Measurements from ENCODE around the gene OR52B2. TPM values are rescaled to one million over a fixed set of nuclear protein-coding genes. Genes with fewer than 3 reads are reported as not detected.

The OR52B2 gene
- total and polyA plus RNA-seq, 2 experiments from 2014 or later, result not detected

GRCh38 chr11:6199174-6199810, 29.2 kb upstream of the OR52B2 start, which contains the start of gene OR52W1:
Gene OR52W1, plus strand, starts transcription at chr11:6199224. Its CDS starts 0 bp downstream, at chr11:6199224.
- Histone ChIP-seq H2AFZ (no peak within 1 kb of the TSS), H3K4me3 (no peak within 1 kb of the TSS), H3K27ac (no peak within 1 kb of the TSS), H3K4me1 (ENCODE audit: insufficient read depth) (no peaks in the 10 kb centered on the region), H4K20me1 (ENCODE audit: insufficient read depth, poor library complexity, severe bottlenecking) (no peaks in the 10 kb centered on the region), H3K9me2 (replicated peaks; ENCODE audit: insufficient read depth) (no peaks in the 10 kb centered on the region), H3K9me3 (ENCODE audit: low read depth) (no peaks in the 10 kb centered on the region), H3K4me2 (no peak within 1 kb of the TSS), H3K36me3 (replicated peaks; ENCODE audit: insufficient read depth, low read depth) (no peaks in the 10 kb centered on the region), H3K79me2 (no peaks in the 10 kb centered on the region), H3K27me3 (no peaks in the 10 kb centered on the region)
- 95% methylated on average over 5 of the region's 5 CpGs for WGBS (ENCODE audit: low lambda C conversion rate, missing lambda C conversion rate)
- DNase-seq (ENCODE audit: low spot score), result no peak
- TF ChIP-seq CTCF (IDR thresholded peaks at IDR 0.05; ENCODE audit: poor library complexity), result no peak
- TF ChIP-seq EZH2phosphoT487 (IDR thresholded peaks at IDR 0.05; ENCODE audit: low read depth, severe bottlenecking, unreplicated experiment), result no peak
- TF ChIP-seq EZH2 (IDR thresholded peaks at IDR 0.05; ENCODE audit: borderline replicate concordance), result no peak

- H3K4me3 ChIP-seq, result no peak overlapping the region
- no peaks in the 10 kb centered on the region for H3K79me2 ChIP-seq
- no peak for DNase-seq (ENCODE audit: low spot score)
- no peaks in the 10 kb centered on the region for H3K27me3 ChIP-seq
- H3K9me2 ChIP-seq (replicated peaks; ENCODE audit: insufficient read depth), result no peaks in the 10 kb centered on the region
- no peak overlapping the region for H3K27ac ChIP-seq
- H4K20me1 ChIP-seq (ENCODE audit: insufficient read depth, poor library complexity, severe bottlenecking), result no peaks in the 10 kb centered on the region
- H3K4me2 ChIP-seq, result no peak overlapping the region
- no peak for TF ChIP-seq EZH2 (IDR thresholded peaks at IDR 0.05; ENCODE audit: borderline replicate concordance)
- TF ChIP-seq CTCF (IDR thresholded peaks at IDR 0.05; ENCODE audit: poor library complexity), result no peak
- no peak for TF ChIP-seq EZH2phosphoT487 (IDR thresholded peaks at IDR 0.05; ENCODE audit: low read depth, severe bottlenecking, unreplicated experiment)
- WGBS (ENCODE audit: low lambda C conversion rate, missing lambda C conversion rate), result 66% methylated on average over 4 of the region's 4 CpGs
- H3K9me3 ChIP-seq (ENCODE audit: low read depth), result no peaks in the 10 kb centered on the region
- no peak overlapping the region for H2AFZ ChIP-seq
- H3K4me1 ChIP-seq (ENCODE audit: insufficient read depth), result no peaks in the 10 kb centered on the region
- no peaks in the 10 kb centered on the region for H3K36me3 ChIP-seq (replicated peaks; ENCODE audit: insufficient read depth, low read depth)
Observed at GRCh38 chr11:6197466-6198200, 27.5 kb upstream of the OR52B2 start.

GRCh38 chr11:6196396-6196795, 26.3 kb upstream of the OR52B2 start:
- no peak overlapping the region for H3K4me2 ChIP-seq
- H2AFZ ChIP-seq, result no peak overlapping the region
- DNase-seq (ENCODE audit: low spot score), result no peak
- H3K9me2 ChIP-seq (replicated peaks; ENCODE audit: insufficient read depth), result no peaks in the 10 kb centered on the region
- H3K9me3 ChIP-seq (ENCODE audit: low read depth), result no peaks in the 10 kb centered on the region
- H3K27me3 ChIP-seq, result no peaks in the 10 kb centered on the region
- H3K79me2 ChIP-seq, result no peaks in the 10 kb centered on the region
- H3K4me1 ChIP-seq (ENCODE audit: insufficient read depth), result no peaks in the 10 kb centered on the region
- H3K27ac ChIP-seq, result no peak overlapping the region
- no peaks in the 10 kb centered on the region for H4K20me1 ChIP-seq (ENCODE audit: insufficient read depth, poor library complexity, severe bottlenecking)
- no peak overlapping the region for H3K4me3 ChIP-seq
- WGBS (ENCODE audit: low lambda C conversion rate, missing lambda C conversion rate), result 57% methylated on average over 4 of the region's 4 CpGs
- H3K36me3 ChIP-seq (replicated peaks; ENCODE audit: insufficient read depth, low read depth), result no peaks in the 10 kb centered on the region
- TF ChIP-seq CTCF (IDR thresholded peaks at IDR 0.05; ENCODE audit: poor library complexity) (no peak), EZH2 (IDR thresholded peaks at IDR 0.05; ENCODE audit: borderline replicate concordance) (no peak), EZH2phosphoT487 (IDR thresholded peaks at IDR 0.05; ENCODE audit: low read depth, severe bottlenecking, unreplicated experiment) (no peak)

Data from hepatocyte (in vitro differentiated cells).